B cell (primary cell): ENCODE measurements around the gene N4BP2L1. TPM values are rescaled to one million over a fixed set of nuclear protein-coding genes. Genes with fewer than 3 reads are reported as not detected.

Source experiments
- ATAC-seq: fragments of 200-7000 bp; cut with Tn5 transposase; one replicate; pipeline ENCODE4 v1.10.0; 2021; ENCODE audit warnings: low read depth, mild to moderate bottlenecking, moderate number of reproducible peaks, moderate library complexity
- CTCF ChIA-PET: fragments of 350-600 bp; sonication (Branson Sonifier 250); formaldehyde crosslinking; loops from one replicate; lab custom pipeline; 2021; ENCODE audit warnings: antibody characterized with exemption, inconsistent platforms; lab: Charles Lee
- POLR2A ChIA-PET: fragments of 350-600 bp; sonication (Branson Sonifier 250); formaldehyde crosslinking; loops from one replicate; lab custom pipeline; 2021; ENCODE audit warnings: antibody characterized with exemption; lab: Charles Lee
- DNase-seq: peaks from one replicate; pipeline ENCODE4 v3.0.0; 2013
- H2AFZ ChIP-seq: 2 replicates; pipeline ENCODE4 v1.6.1; 2012; ENCODE audit warnings: mild to moderate bottlenecking, low read depth, low read length; ENCODE audit not compliant: insufficient read depth, poor library complexity, severe bottlenecking
- H3K27ac ChIP-seq, 2 donors: 1 replicate in 1 of 2; 2 replicates in 1 of 2; pipeline ENCODE4 v1.5.1; 2012 to 2013; ENCODE audit warnings: low read length in 2 of 2, mild to moderate bottlenecking in 2 of 2, moderate library complexity in 1 of 2
- H3K27me3 ChIP-seq, 4 experiments: fragments of 200-600 bp in 1 of 4; sonication (generic) in 1 of 4; replicated peaks in 1 of 4; 1 replicate in 2 of 4; 2 replicates in 2 of 4; pipeline versions ENCODE4 v1.6.1 to v1.7.0; 2013 to 2016; ENCODE audit warnings: low read length in 3 of 4, mild to moderate bottlenecking in 2 of 4, mixed read lengths in 1 of 4, moderate library complexity in 1 of 4; ENCODE audit not compliant: insufficient read depth in 4 of 4, control insufficient read depth in 3 of 4; ENCODE audit errors: control extremely low read depth in 1 of 4
- H3K36me3 ChIP-seq, 2 experiments: replicated peaks in 1 of 2; 1 replicate in 1 of 2; 2 replicates in 1 of 2; pipeline versions ENCODE4 v1.6.1 to v1.7.1; 2013; ENCODE audit warnings: low read length in 1 of 2; ENCODE audit not compliant: insufficient read depth in 2 of 2, control insufficient read depth in 1 of 2; ENCODE audit errors: control extremely low read depth in 1 of 2, extremely low read depth in 1 of 2
- H3K4me1 ChIP-seq, 2 donors: fragments of 200-600 bp in 1 of 2; sonication (generic) in 1 of 2; 1 replicate in 1 of 2; 2 replicates in 1 of 2; pipeline versions ENCODE4 v1.5.1 to v1.6.1; 2013 to 2017; ENCODE audit warnings: low read length in 2 of 2; ENCODE audit not compliant: control insufficient read depth in 2 of 2, insufficient read depth in 2 of 2
- H3K4me2 ChIP-seq: replicated peaks from 2 replicates; pipeline ENCODE3; 2012; ENCODE audit warnings: mild to moderate bottlenecking, low read depth, low read length; ENCODE audit not compliant: poor library complexity, severe bottlenecking
- H3K4me3 ChIP-seq, 5 experiments: fragments of 200-600 bp in 1 of 5; sonication (generic) in 1 of 5; 1 replicate in 3 of 5; 2 replicates in 2 of 5; pipeline versions ENCODE4 v1.5.1 to v1.7.0; 2011 to 2016; ENCODE audit warnings: low read length in 4 of 5, mild to moderate bottlenecking in 4 of 5, low read depth in 2 of 5, control low read depth in 1 of 5, moderate library complexity in 1 of 5; ENCODE audit not compliant: insufficient read depth in 1 of 5; ENCODE audit errors: control extremely low read depth in 1 of 5, extremely low read depth in 1 of 5
- H3K79me2 ChIP-seq: fragments of 200-600 bp; sonication (generic); one replicate; pipeline ENCODE4 v1.6.0; 2016; ENCODE audit warnings: low read length; ENCODE audit not compliant: control insufficient read depth, insufficient read depth
- H3K9ac ChIP-seq: fragments of 200-600 bp; sonication (generic); 2 replicates; pipeline ENCODE4 v1.6.1; 2017; ENCODE audit warnings: mild to moderate bottlenecking, low read length, moderate library complexity
- H3K9me3 ChIP-seq, 3 donors: one replicate each; pipeline versions ENCODE4 v1.6.1 to v1.7.1; 2013; ENCODE audit warnings: low read length in 2 of 3; ENCODE audit not compliant: control insufficient read depth in 2 of 3, insufficient read depth in 1 of 3; ENCODE audit errors: control extremely low read depth in 1 of 3
- H4K20me1 ChIP-seq: 2 replicates; pipeline ENCODE4 v1.6.0; 2012; ENCODE audit warnings: mild to moderate bottlenecking, low read length; ENCODE audit not compliant: insufficient read depth, control insufficient read depth, poor library complexity, severe bottlenecking
- H3K27ac Mint-ChIP-seq: one replicate; pipeline ENCODE4 v1.8.0; 2021; ENCODE audit warnings: mixed read lengths
- H3K27me3 Mint-ChIP-seq: one replicate; pipeline ENCODE4 v1.8.0; 2021; ENCODE audit warnings: mixed read lengths
- H3K4me1 Mint-ChIP-seq: one replicate; pipeline ENCODE4 v1.8.0; 2021; ENCODE audit warnings: mixed read lengths
- H3K4me3 Mint-ChIP-seq: one replicate; pipeline ENCODE4 v1.8.0; 2021; ENCODE audit warnings: mixed read lengths
- H3K9me3 Mint-ChIP-seq: one replicate; pipeline ENCODE4 v1.8.0; 2022; ENCODE audit warnings: mixed read lengths; ENCODE audit not compliant: insufficient read depth
- CTCF ChIP-seq: fragments of 200-600 bp; IDR thresholded peaks from one replicate; pipeline ENCODE4 v1.8.0; 2022; ENCODE audit warnings: antibody characterized with exemption, mild to moderate bottlenecking
- EZH2 ChIP-seq: IDR thresholded peaks from 2 replicates; pipeline ENCODE4 v1.6.1; 2012; ENCODE audit warnings: borderline replicate concordance, low read depth, mild to moderate bottlenecking, moderate library complexity, low read length; ENCODE audit not compliant: insufficient read depth, poor library complexity, severe bottlenecking
- WGBS: methylation state at CpG from one replicate; pipeline ENCODE4 v1.1.5; 2013; ENCODE audit warnings: missing lambda C conversion rate; ENCODE audit not compliant: insufficient coverage; 5-methylcytosine and 5-hydroxymethylcytosine counted together
- intact Hi-C: fragments of 100-400 bp; cut with micrococcal nuclease; formaldehyde crosslinking; loops from one replicate; pipeline ENCODE4 v1.10.0; 2022
- polyA plus RNA-seq: library from polyadenylated mRNA; depleted of rRNA; stranded (reverse); fragments of >200 nt; gene quantifications from 2 replicates; pipeline ENCODE4 v1.2.3, GENCODE V29; 2012
- total RNA-seq, 2 donors: library from RNA; stranded (reverse); fragments of 120-200 nt in 1 of 2; gene quantifications; 1 replicate in 1 of 2; 2 replicates in 1 of 2; pipeline versions ENCODE4 v1.2.3 to v1.2.4, GENCODE V29; 2013 to 2022

The N4BP2L1 gene
- total and polyA plus RNA-seq, 2 donors (not counting 1 experiment from before 2014, with no cell fraction given) = 50.9 to 52.8 TPM

GRCh38 chr13:32473650-32474049 lies 45.7 kb upstream of the N4BP2L1 start:
- Histone ChIP-seq H3K79me2 (no peaks in the 10 kb centered on the region), H3K27me3 (no peaks in the 10 kb centered on the region), H3K9ac (no peak overlapping the region), H3K36me3 (peaks cover 0 to 7% of the 10 kb centered on the region in 2 experiments), H3K4me1 (no peaks in the 10 kb centered on the region), H2AFZ (no peak overlapping the region), H3K4me2 (no peak overlapping the region), H4K20me1 (no peaks in the 10 kb centered on the region), H3K27ac (no peak overlapping the region), H3K9me3 (no peaks in the 10 kb centered on the region), H3K4me3 (no peak overlapping the region)
- Mint-ChIP-seq H3K4me3 (no peak overlapping the region), H3K9me3 (no peaks in the 10 kb centered on the region), H3K27ac (no peak overlapping the region), H3K27me3 (no peaks in the 10 kb centered on the region), H3K4me1 (no peaks in the 10 kb centered on the region)
- ATAC-seq (no peak), DNase-seq (no peak)
- WGBS = 100% methylated on average over 1 of the region's 1 CpG
- POLR2A ChIA-PET = no interaction called here
- CTCF ChIA-PET = no interaction called here
- TF ChIP-seq CTCF = no peak
- no peak for TF ChIP-seq EZH2
- intact Hi-C loops = no loop called here

DNA sequence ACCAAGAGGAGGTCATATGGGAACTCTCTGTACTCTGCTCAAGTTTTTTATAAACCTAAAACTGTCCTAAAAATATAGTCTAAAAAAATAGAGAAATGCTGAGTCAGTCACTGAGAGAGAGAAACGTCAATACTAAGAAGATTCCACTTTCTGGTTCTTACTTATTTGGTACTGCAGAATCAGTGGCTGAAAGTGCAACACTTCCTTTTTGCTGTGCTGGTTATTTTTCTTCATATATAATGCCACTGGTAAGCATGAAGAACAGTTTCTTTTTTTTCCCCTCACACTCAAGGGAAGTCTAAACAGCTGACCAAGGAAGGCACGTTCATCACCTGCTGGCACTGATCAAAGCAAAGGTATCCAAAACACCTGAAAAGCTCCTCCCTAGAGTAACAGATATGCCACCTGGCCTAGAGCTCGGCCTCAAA lies 44.3 kb upstream of the N4BP2L1 start:
- H3K9ac ChIP-seq = no peak overlapping the region
- H3K27me3 ChIP-seq = no peaks in the 10 kb centered on the region
- H3K4me1 Mint-ChIP-seq = no peaks in the 10 kb centered on the region
- H3K4me1 ChIP-seq = no peaks in the 10 kb centered on the region
- no peaks in the 10 kb centered on the region for H3K9me3 Mint-ChIP-seq
- ChIA-PET POLR2A (no interaction called here), CTCF (no interaction called here)
- no peak overlapping the region for H3K4me3 Mint-ChIP-seq
- no peaks in the 10 kb centered on the region for H3K9me3 ChIP-seq
- H3K79me2 ChIP-seq = no peaks in the 10 kb centered on the region
- no peak overlapping the region for H3K4me3 ChIP-seq
- H3K27ac Mint-ChIP-seq = no peak overlapping the region
- H3K36me3 ChIP-seq = peaks cover 0 to 5% of the 10 kb centered on the region in 2 experiments
- H2AFZ ChIP-seq = no peak overlapping the region
- intact Hi-C loops = no loop called here
- ATAC-seq (no peak), DNase-seq (no peak)
- H4K20me1 ChIP-seq = no peaks in the 10 kb centered on the region
- WGBS = 30% methylated on average over 2 of the region's 3 CpGs
- H3K4me2 ChIP-seq = no peak overlapping the region
- H3K27me3 Mint-ChIP-seq = no peaks in the 10 kb centered on the region
- no peak for TF ChIP-seq EZH2
- no peak for TF ChIP-seq CTCF
- no peak overlapping the region for H3K27ac ChIP-seq
